Loucy (cell line): ENCODE results near the gene ZMIZ2.
"Not testable (repeated sequence)": the region's sequence is repeated elsewhere in the genome, so short reads cannot be mapped to it uniquely, and the experiment has no call there.

Experiments
- H2AFZ ChIP-seq: fragments of 200-600 bp; sonication (generic); 2 replicates; pipeline ENCODE4 v1.6.0; 2016; ENCODE audit warnings: antibody characterized with exemption, mild to moderate bottlenecking, low read length, moderate library complexity
- H3F3A ChIP-seq: fragments of 200-600 bp; 2 replicates; pipeline ENCODE4 v1.6.0; 2016; ENCODE audit warnings: antibody characterized with exemption, low read depth, mild to moderate bottlenecking
- H3K27me3 ChIP-seq: fragments of 200-600 bp; sonication (generic); 2 replicates; pipeline ENCODE4 v1.6.1; 2014; ENCODE audit warnings: low read length, mild to moderate bottlenecking; ENCODE audit not compliant: insufficient read depth, poor library complexity, severe bottlenecking
- H3K36me3 ChIP-seq: fragments of 200-600 bp; sonication (generic); 2 replicates; pipeline ENCODE4 v1.6.1; 2016; ENCODE audit warnings: low read length; ENCODE audit not compliant: insufficient read depth
- H3K4me1 ChIP-seq: fragments of 200-600 bp; sonication (generic); 2 replicates; pipeline ENCODE4 v1.5.1; 2014; ENCODE audit warnings: low read length, mild to moderate bottlenecking; ENCODE audit not compliant: insufficient read depth, poor library complexity, severe bottlenecking
- H3K4me2 ChIP-seq: fragments of 200-600 bp; sonication (generic); 2 replicates; pipeline ENCODE4 v1.6.0; 2014; ENCODE audit warnings: antibody characterized with exemption, low read length, low read depth, mild to moderate bottlenecking; ENCODE audit not compliant: poor library complexity, severe bottlenecking
- H3K4me3 ChIP-seq: fragments of 200-600 bp; sonication (generic); 2 replicates; pipeline ENCODE4 v1.5.1; 2014; ENCODE audit warnings: low read length, mild to moderate bottlenecking, mixed read lengths; ENCODE audit not compliant: poor library complexity, severe bottlenecking
- H3K79me2 ChIP-seq: fragments of 200-600 bp; sonication (generic); 2 replicates; pipeline ENCODE4 v1.6.1; 2014; ENCODE audit warnings: low read length; ENCODE audit not compliant: insufficient read depth
- H3K9ac ChIP-seq: fragments of 200-600 bp; sonication (generic); 2 replicates; pipeline ENCODE4 v1.6.0; 2014; ENCODE audit warnings: mild to moderate bottlenecking, low read depth, low read length, moderate library complexity; ENCODE audit not compliant: poor library complexity, severe bottlenecking
- H3K9me2 ChIP-seq: fragments of 200-600 bp; sonication (generic); replicated peaks from 2 replicates; pipeline ENCODE4 v1.6.1; 2016; ENCODE audit warnings: low read depth, low read length, mixed read lengths
- H3K9me3 ChIP-seq: fragments of 200-600 bp; sonication (generic); 2 replicates; pipeline ENCODE4 v1.6.1; 2014; ENCODE audit warnings: mild to moderate bottlenecking, antibody characterized with exemption, low read length, low read depth; ENCODE audit not compliant: insufficient read depth
- H4K20me1 ChIP-seq: fragments of 200-600 bp; sonication (generic); 2 replicates; pipeline ENCODE4 v1.6.0; 2014; ENCODE audit warnings: antibody characterized with exemption, low read length, mild to moderate bottlenecking; ENCODE audit not compliant: insufficient read depth, poor library complexity, severe bottlenecking
- EZH2phosphoT487 ChIP-seq: fragments of 200-600 bp; IDR thresholded peaks from 2 replicates; pipeline ENCODE4 v1.6.1; 2018; ENCODE audit warnings: antibody characterized with exemption, mild to moderate bottlenecking, moderate library complexity, borderline replicate concordance
- TF ChIP-seq, protein P1 (sequence below): fragments of 200-600 bp; sonication (generic); conservative IDR thresholded peaks from 2 replicates; pipeline ENCODE4 v1.5.1; 2014; ENCODE audit warnings: mild to moderate bottlenecking, antibody characterized with exemption, low read length

The ZMIZ2 gene

DNA sequence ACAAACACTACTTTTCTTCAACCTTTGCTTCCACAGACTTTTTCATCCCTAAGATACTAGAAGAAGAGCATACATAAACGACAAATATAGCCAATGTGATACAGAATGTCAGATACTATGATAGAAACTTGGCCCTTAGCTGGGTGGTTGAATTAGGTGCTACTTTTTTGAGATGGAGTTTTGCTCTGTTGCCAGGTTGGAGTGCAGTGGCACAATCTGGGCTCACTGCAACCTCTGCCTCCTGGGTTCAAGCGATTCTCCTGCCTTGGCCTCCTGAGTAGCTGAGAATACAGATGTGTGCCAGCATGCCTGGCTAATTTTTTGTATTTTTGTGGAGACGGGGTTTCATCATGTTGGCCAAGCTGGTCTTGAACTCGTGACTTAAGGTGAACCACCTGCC lies 51.3 kb downstream of the ZMIZ2 start:
- Histone ChIP-seq H3K36me3 (peaks cover 60% of the 10 kb centered on the region), H3F3A (peaks cover 6% of the 10 kb centered on the region; the same call in 1 of the 2 replicates), H3K79me2 (peaks cover 72% of the 10 kb centered on the region)

DNA sequence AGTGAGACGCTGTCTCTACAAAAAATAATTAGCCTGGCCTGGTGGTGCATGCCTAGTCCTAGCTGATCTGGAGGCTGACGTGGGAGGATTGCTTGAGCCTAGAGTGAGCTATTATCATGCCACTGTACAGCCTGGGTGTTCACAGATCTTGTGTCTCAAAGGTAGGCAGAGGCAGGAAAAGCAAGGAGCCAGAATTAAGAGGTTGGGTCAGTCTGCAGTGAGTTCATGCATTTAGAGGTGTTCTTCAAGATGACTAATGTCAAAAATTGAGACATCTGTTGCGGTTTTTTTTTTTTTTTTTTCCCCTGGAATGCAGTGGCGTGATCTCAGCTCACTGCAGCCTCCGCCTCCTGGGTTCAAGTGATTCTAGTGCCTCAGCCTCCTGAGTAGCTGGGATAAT lies 53.2 kb downstream of the ZMIZ2 start:
- Histone ChIP-seq H3F3A (peaks cover 6% of the 10 kb centered on the region; the same call in 1 of the 2 replicates), H3K9ac (no peak overlapping the region), H3K4me2 (no peak overlapping the region), H3K27me3 (no peaks in the 10 kb centered on the region), H3K9me2 (no peaks in the 10 kb centered on the region), H4K20me1 (peaks cover 59% of the 10 kb centered on the region), H3K4me1 (peaks cover 26% of the 10 kb centered on the region), H3K79me2 (peaks cover 57% of the 10 kb centered on the region), H3K36me3 (peaks cover 60% of the 10 kb centered on the region), H3K4me3 (no peak overlapping the region), H3K9me3 (no peaks in the 10 kb centered on the region), H2AFZ (no peak overlapping the region)
- TF ChIP-seq, protein P1, sequence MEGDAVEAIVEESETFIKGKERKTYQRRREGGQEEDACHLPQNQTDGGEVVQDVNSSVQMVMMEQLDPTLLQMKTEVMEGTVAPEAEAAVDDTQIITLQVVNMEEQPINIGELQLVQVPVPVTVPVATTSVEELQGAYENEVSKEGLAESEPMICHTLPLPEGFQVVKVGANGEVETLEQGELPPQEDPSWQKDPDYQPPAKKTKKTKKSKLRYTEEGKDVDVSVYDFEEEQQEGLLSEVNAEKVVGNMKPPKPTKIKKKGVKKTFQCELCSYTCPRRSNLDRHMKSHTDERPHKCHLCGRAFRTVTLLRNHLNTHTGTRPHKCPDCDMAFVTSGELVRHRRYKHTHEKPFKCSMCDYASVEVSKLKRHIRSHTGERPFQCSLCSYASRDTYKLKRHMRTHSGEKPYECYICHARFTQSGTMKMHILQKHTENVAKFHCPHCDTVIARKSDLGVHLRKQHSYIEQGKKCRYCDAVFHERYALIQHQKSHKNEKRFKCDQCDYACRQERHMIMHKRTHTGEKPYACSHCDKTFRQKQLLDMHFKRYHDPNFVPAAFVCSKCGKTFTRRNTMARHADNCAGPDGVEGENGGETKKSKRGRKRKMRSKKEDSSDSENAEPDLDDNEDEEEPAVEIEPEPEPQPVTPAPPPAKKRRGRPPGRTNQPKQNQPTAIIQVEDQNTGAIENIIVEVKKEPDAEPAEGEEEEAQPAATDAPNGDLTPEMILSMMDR = no peak
- no peak for TF ChIP-seq EZH2phosphoT487

More for the DNA sequence above, 51.3 kb downstream of the ZMIZ2 start:
- H3K9me2 ChIP-seq = no peaks in the 10 kb centered on the region
- no peak overlapping the region for H2AFZ ChIP-seq
- H3K9ac ChIP-seq = peak overlapping the region; percentile 99
- no peaks in the 10 kb centered on the region for H3K27me3 ChIP-seq
- H3K9me3 ChIP-seq = no peaks in the 10 kb centered on the region
- peak overlapping the region; percentile 100 for H3K4me2 ChIP-seq
- H3K4me3 ChIP-seq = peak overlapping the region; percentile 98
- TF ChIP-seq, protein P1 = no peak
- H4K20me1 ChIP-seq = peaks cover 59% of the 10 kb centered on the region
- peaks cover 30% of the 10 kb centered on the region for H3K4me1 ChIP-seq

DNA sequence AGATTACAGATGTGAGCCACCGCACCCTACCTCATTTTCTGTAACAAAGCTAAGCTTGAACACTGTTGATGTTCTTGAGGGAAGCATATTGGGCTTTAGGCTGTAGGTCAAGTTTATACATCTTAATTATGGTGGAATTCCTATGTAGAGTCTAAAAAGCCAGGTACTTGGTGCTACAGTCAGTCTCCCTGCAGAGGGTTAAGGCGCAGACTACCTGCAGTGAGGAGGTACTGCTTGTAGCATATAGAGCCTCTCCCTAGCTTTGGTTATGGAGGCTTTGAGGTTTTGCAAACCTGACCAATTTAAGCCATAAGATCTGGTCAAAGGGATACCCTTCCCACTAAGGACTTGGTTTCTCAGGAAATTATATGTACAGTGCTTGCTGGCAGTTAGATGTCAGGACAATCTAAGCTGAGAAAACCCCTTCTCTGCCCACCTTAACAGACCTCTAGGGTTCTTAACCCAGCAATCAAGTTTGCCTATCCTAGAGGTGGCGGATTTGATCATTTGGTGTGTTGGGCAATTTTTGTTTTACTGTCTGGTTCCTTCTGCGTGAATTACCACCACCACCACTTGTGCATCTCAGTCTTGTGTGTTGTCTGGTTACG lies 53.9 kb downstream of the ZMIZ2 start:
- H3K4me2 ChIP-seq = peak overlapping the region; percentile 26

DNA sequence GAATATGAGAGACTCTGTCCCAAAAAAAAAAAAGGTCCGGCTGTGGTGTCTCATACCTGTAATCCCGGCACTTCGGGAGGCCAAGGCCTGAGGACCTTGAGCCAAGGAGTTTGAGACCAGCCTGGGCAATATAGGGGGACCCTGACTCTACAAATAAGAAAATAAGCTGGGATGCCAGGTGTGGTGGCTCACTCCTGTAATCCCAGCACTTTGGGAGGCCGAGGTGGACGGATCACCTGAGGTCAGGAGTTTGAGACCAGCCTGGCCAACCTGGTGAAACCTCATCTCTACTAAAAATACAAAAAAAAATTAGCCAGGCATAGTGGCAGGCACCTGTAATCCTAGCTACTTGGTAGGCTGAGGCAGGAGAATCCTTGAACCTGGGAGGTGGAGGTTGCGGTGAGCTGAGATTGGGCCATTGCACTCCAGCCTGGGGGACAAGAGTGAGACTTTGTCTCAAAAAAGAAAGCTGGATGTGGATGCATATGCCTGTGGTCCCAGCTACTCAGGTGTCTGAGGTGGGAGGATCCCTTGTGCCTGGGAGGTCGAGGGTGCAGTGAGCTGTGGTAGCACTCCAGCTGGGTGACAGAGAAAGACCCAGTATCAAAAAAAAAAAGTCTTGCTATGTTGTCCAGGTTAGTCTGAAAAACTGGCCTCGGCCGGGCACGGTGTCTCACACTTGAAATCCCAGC lies 55.3 kb downstream of the ZMIZ2 start:
- peaks cover 47% of the 10 kb centered on the region for H3K36me3 ChIP-seq
- H3K4me2 ChIP-seq, H3K9ac ChIP-seq, H3K9me2 ChIP-seq, H3K9me3 ChIP-seq, H3F3A ChIP-seq, H3K27me3 ChIP-seq, H3K4me3 ChIP-seq, H2AFZ ChIP-seq: not testable (repeated sequence)
- peaks cover 36% of the 10 kb centered on the region for H3K79me2 ChIP-seq
- H4K20me1 ChIP-seq = peaks cover 38% of the 10 kb centered on the region
- peaks cover 13% of the 10 kb centered on the region for H3K4me1 ChIP-seq

More for the DNA sequence above, 53.9 kb downstream of the ZMIZ2 start:
- H3K27me3 ChIP-seq = no peaks in the 10 kb centered on the region
- TF ChIP-seq, protein P1 = no peak
- TF ChIP-seq EZH2phosphoT487 = no peak
- H2AFZ ChIP-seq = no peak overlapping the region
- peaks cover 60% of the 10 kb centered on the region for H3K36me3 ChIP-seq
- peaks cover 51% of the 10 kb centered on the region for H3K79me2 ChIP-seq
- H3K9me3 ChIP-seq = no peaks in the 10 kb centered on the region
- peaks cover 53% of the 10 kb centered on the region for H4K20me1 ChIP-seq
- peaks cover 6% of the 10 kb centered on the region; the same call in 1 of the 2 replicates for H3F3A ChIP-seq
- H3K9me2 ChIP-seq = no peaks in the 10 kb centered on the region
- H3K4me3 ChIP-seq = no peak overlapping the region
- peaks cover 26% of the 10 kb centered on the region for H3K4me1 ChIP-seq
- H3K9ac ChIP-seq = no peak overlapping the region
